Posterior cingulate gyrus (tissue), 11 donors: ENCODE results near the gene SCGB1D1.
A peak's percentile ranks its signal among the peaks of the same experiment; 100 is the strongest.
"Not testable (repeated sequence)": the region's sequence is repeated elsewhere in the genome, so short reads cannot be mapped to it uniquely, and the experiment has no call there.

ENCODE experiments used
- DNase-seq, 10 donors: peaks; one replicate each; pipeline versions ENCODE4 v3.0.0 to v3.0.0-alpha.2; 2020 to 2021; ENCODE audit warnings: mixed read lengths in 3 of 10
- intact Hi-C: fragments of 100-400 bp; cut with DNase I; formaldehyde crosslinking; loops from one replicate; pipeline ENCODE4 v1.15.1; 2023

SCGB1D1 gene

GRCh38 chr11:62153617-62154016 lies 36.4 kb upstream of the SCGB1D1 start:
- intact Hi-C loops: no loop called here

GRCh38 chr11:62157603-62158002 lies 32.4 kb upstream of the SCGB1D1 start:
- intact Hi-C loops: no loop called here
- no peak for DNase-seq

More at GRCh38 chr11:62153617-62154016, 36.4 kb upstream of the SCGB1D1 start:
- DNase-seq: peak in 1 of 10 donors; percentile 67

GRCh38 chr11:62166371-62166770 lies 23.6 kb upstream of the SCGB1D1 start:
- intact Hi-C loops: no loop called here
- no peak for DNase-seq

GRCh38 chr11:62169448-62169847 lies 20.6 kb upstream of the SCGB1D1 start:
- peak in 1 of 10 donors; percentile 59 for DNase-seq
- intact Hi-C loops: no loop called here

GRCh38 chr11:62169935-62170334 lies 20.1 kb upstream of the SCGB1D1 start:
- DNase-seq: no peak
- intact Hi-C loops: loop anchor here (2.0 kb wide), 1 partner anchor 209 kb away; no protein-coding TSS in a partner anchor

GRCh38 chr11:62171261-62171723 lies 18.7 kb upstream of the SCGB1D1 start:
- intact Hi-C loops: loop anchor here (2.0 kb wide), 1 partner anchor 208 kb away; no protein-coding TSS in a partner anchor

GRCh38 chr11:62172294-62172693 lies 17.7 kb upstream of the SCGB1D1 start:
- intact Hi-C loops: loop anchor here (1.0 kb wide), 1 partner anchor 139 kb away; no protein-coding TSS in a partner anchor
- DNase-seq: no peak

More at GRCh38 chr11:62171261-62171723, 18.7 kb upstream of the SCGB1D1 start:
- DNase-seq: peak in 9 of 10 donors; percentile 28 to 90 (median 76)

- DNase-seq: no peak
- intact Hi-C loops: no loop called here
These were observed 13.2 kb upstream of the SCGB1D1 start for GRCh38 chr11:62176766-62177165.

GRCh38 chr11:62179995-62180394 lies 10.0 kb upstream of the SCGB1D1 start:
- no peak for DNase-seq
- intact Hi-C loops: no loop called here

- no peak for DNase-seq
- intact Hi-C loops: no loop called here
These were observed 8.9 kb upstream of the SCGB1D1 start for GRCh38 chr11:62181097-62181496.

GRCh38 chr11:62182147-62182891 lies 7.7 kb upstream of the SCGB1D1 start:
- intact Hi-C loops: no loop called here
- DNase-seq: no peak

- DNase-seq: no peak
- intact Hi-C loops: no loop called here
These were observed 3.8 kb upstream of the SCGB1D1 start for GRCh38 chr11:62186195-62186594.

GRCh38 chr11:62193952-62194351 lies 3.9 kb downstream of the SCGB1D1 start:
- intact Hi-C loops: no loop called here
- no peak for DNase-seq

GRCh38 chr11:62195010-62195409 lies 5.0 kb downstream of the SCGB1D1 start:
- intact Hi-C loops, DNase-seq: not testable (repeated sequence)

GRCh38 chr11:62195945-62196344 lies 5.9 kb downstream of the SCGB1D1 start:
- DNase-seq: no peak
- intact Hi-C loops: no loop called here

- intact Hi-C loops, DNase-seq: not testable (repeated sequence)
These were observed 7.4 kb downstream of the SCGB1D1 start for GRCh38 chr11:62197400-62197799.

GRCh38 chr11:62201376-62201775 lies 11.4 kb downstream of the SCGB1D1 start:
- DNase-seq: no peak
- intact Hi-C loops: no loop called here

GRCh38 chr11:62202910-62203309 lies 12.9 kb downstream of the SCGB1D1 start:
- intact Hi-C loops: no loop called here
- DNase-seq: no peak

GRCh38 chr11:62204430-62204829 lies 14.4 kb downstream of the SCGB1D1 start:
- no peak for DNase-seq
- intact Hi-C loops: no loop called here

GRCh38 chr11:62205441-62205840 lies 15.4 kb downstream of the SCGB1D1 start:
- intact Hi-C loops: no loop called here
- DNase-seq: no peak

- DNase-seq, intact Hi-C loops: not testable (repeated sequence)
These were observed 16.5 kb downstream of the SCGB1D1 start for GRCh38 chr11:62206276-62207066.
